RWPE1 (cell line): ENCODE measurements around the gene TREML4.

Experiments
- CTCF ChIA-PET: fragments of 350-600 bp; sonication (Branson Sonifier 250); formaldehyde crosslinking; extraction: SDS; loops from one replicate; lab custom pipeline; 2021; lab: Yijun Ruan, JAX
- POLR2A ChIA-PET: fragments of 400-600 bp; formaldehyde crosslinking; extraction: SDS; loops from one replicate; lab custom pipeline; 2020; ENCODE audit warnings: antibody characterized with exemption; ENCODE audit not compliant: low non-redundant PET; lab: Yijun Ruan, JAX
- DNase-seq: peaks from one replicate; pipeline ENCODE4 v3.0.0; 2012; ENCODE audit warnings: low spot score
- H3K27ac ChIP-seq: fragments of 450-650 bp; 2 replicates; pipeline ENCODE4 v1.5.1; 2017
- CTCF ChIP-seq: fragments of 450-650 bp; conservative IDR thresholded peaks from 2 replicates; pipeline ENCODE4 v1.5.1; 2017; ENCODE audit warnings: low read depth, mild to moderate bottlenecking

Gene TREML4

GRCh38 chr6:41194386-41194785 is 33.8 kb upstream of the TREML4 start:
- no peak overlapping the region for H3K27ac ChIP-seq
- CTCF ChIA-PET, result no interaction called here
- POLR2A ChIA-PET, result no interaction called here
- no peak for TF ChIP-seq CTCF
- DNase-seq, result no peak

GRCh38 chr6:41197234-41197633 is 30.9 kb upstream of the TREML4 start:
- no peak for DNase-seq
- ChIA-PET POLR2A (no interaction called here), CTCF (no interaction called here)
- no peak overlapping the region for H3K27ac ChIP-seq
- no peak for TF ChIP-seq CTCF

DNA sequence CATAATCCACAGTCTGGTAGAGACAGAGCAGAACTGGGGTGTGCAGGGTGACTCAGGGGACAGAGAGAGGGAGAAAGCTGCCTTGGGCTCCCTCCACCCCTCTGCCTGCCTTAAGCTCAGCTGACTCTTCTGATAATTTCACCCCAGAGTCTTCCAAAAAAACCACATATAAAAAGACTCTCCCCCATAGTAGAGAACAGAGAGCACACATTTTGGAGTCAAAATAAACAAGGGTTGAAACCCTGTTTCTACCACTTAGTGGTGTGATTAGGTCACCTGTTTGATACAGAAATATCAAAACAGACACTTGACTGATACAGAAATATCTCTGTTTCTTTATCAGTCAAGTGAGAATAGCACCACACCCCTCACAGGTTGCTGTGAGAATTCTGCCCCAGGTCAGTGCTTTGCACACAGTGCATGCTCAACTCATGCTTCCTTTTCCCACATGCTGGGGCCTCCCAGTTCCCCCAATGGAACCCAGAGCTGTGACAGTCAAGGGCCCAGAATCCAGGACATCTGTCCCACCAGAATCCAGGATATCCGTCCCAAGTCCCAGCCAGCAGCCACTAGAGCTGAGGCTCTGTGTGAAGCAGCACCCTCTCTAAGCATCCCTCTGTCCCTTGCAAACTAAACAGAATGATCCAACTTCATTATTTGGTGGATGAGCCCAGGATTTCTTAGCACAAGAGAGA is 28.4 kb upstream of the TREML4 start:
- POLR2A ChIA-PET, result no interaction called here
- TF ChIP-seq CTCF, result no peak
- CTCF ChIA-PET, result no interaction called here
- H3K27ac ChIP-seq, result no peak overlapping the region
- no peak for DNase-seq

GRCh38 chr6:41200296-41200900 is 27.8 kb upstream of the TREML4 start:
- ChIA-PET CTCF (no interaction called here), POLR2A (no interaction called here)
- H3K27ac ChIP-seq, result no peak overlapping the region
- no peak for TF ChIP-seq CTCF
- DNase-seq, result no peak

GRCh38 chr6:41200901-41201763 is 27.0 kb upstream of the TREML4 start, which contains the start of gene TREML2:
TREML2 (minus strand) TSS chr6:41201149; CDS start chr6:41201008, 141 bp downstream.
- no peak for TF ChIP-seq CTCF
- POLR2A ChIA-PET, result no interaction called here

DNA sequence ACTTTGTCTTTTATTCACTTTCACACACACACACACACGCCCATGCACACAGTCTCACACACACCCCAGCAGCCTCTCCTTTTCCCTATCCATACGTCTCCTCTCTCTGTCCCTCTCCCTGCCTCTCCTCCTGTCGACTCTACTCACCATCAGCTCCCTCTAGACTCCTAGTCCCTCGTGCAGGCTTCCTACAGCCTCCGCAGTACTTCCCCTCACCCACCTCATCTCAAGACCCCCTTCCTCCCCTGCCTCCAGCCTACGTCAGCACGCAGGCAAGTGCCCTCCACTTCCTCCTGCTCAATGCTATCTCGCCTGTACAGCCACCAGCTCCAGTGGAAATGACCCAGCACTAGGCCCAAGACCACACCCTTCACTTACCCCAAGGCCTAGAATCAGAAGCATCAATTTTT is 26.4 kb upstream of the TREML4 start:
- DNase-seq, result no peak
- ChIA-PET CTCF (no interaction called here), POLR2A (no interaction called here)
- no peak overlapping the region for H3K27ac ChIP-seq
- no peak for TF ChIP-seq CTCF

More at GRCh38 chr6:41200901-41201763, 27.0 kb upstream of the TREML4 start, which contains the start of gene TREML2:
- no peak for DNase-seq
- CTCF ChIA-PET, result no interaction called here
- no peak within 1 kb of the TSS for H3K27ac ChIP-seq
